ENCODE measurements around the gene KLHL26.
"Not testable (repeated sequence)": the region's sequence is repeated elsewhere in the genome, so short reads cannot be mapped to it uniquely, and the experiment has no call there.

Gene KLHL26, protein sequence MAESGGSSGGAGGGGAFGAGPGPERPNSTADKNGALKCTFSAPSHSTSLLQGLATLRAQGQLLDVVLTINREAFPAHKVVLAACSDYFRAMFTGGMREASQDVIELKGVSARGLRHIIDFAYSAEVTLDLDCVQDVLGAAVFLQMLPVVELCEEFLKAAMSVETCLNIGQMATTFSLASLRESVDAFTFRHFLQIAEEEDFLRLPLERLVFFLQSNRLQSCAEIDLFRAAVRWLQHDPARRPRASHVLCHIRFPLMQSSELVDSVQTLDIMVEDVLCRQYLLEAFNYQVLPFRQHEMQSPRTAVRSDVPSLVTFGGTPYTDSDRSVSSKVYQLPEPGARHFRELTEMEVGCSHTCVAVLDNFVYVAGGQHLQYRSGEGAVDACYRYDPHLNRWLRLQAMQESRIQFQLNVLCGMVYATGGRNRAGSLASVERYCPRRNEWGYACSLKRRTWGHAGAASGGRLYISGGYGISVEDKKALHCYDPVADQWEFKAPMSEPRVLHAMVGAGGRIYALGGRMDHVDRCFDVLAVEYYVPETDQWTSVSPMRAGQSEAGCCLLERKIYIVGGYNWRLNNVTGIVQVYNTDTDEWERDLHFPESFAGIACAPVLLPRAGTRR

DNA sequence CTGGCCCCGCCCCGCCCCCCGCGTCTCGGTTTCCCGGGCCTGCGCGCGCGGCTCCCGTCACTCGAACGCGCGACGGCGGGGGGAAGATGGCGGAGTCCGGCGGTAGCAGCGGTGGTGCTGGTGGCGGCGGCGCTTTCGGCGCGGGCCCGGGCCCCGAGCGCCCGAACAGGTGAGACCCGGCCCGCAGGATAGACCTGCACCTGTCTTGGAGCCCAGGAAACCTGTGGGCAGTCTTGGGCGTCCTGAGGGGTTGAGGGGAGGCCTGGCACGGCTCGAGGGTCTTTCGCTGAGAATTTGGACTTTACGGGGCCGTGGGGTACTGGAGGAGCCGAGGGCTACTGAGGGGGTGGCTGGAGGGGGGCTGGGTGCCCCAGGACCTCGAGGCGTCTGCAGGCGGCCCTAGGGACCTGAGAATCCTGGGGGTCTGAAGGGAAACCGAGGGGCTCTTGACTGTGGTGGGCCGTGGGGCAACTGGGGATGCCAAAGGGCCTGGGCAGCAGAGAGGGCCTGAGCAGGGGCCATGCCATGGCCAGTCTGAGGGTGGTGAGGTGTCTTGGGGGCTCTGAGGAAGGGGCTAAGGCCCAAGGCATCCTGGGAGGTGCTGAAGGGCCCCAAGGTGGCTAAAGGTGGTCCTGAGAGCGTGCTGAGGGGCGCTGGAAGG, at the start of gene KLHL26:
TSS of gene KLHL26 (plus strand) at position 60 of the 661 bp plus-strand sequence. CDS start at position 87, 27 bp downstream.
- DNase-seq (ENCODE audit: low read depth in 2 of 2): peak in 1 of 2 donors; percentile 8

DNA sequence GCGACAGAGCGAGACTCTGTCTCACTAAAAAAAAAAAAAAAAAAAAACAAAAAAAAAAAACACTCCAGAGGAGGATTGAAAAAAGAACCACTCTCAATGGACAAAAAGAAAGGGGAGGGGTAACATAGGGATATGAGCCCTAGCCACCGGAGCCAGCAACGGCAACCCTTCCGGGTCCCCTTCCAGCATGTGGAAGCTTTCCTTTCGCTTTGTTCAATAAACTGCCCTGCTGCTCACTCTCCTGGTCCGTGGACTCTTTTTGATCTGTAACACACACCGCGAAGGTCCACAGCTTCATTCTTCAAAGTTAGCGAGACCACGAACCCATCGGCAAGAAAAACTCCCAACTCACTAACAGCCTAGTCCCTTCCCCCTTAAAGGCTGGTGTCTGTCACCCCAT, 49.3 kb upstream of the KLHL26 start:
- DNase-seq (ENCODE audit: low read depth in 2 of 2): no peak

DNA sequence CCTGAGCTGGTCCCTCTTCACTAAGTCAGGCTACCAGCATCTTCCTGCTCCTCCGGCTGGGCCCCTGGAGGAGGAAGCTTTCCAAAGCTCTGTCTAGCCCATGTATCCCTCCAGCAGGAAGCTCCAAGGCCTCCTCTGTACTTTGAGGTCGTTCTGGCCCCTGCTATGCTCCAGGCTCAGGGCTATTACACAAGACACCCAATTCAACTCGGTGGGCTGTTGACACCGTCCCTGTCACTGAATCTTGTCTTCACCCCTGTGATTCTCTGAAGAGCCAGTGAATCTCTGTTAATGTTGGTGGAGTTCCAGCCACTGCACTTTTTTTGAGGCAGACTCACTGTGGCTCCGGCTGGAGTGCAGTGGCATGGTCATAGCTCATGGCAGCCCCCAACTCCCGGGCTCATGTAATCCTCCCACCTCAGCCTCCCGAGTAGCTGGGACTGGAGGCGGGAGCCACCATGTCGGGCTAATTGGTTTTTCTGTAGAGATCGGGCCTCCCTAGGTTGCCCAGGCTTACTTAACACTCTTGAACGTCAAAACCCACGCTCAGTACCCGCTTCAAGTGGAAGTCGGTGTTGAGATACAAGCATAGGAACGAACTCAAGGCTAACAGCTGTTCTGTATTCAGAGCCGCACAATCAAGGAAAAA, 48.7 kb upstream of the KLHL26 start:
- DNase-seq (ENCODE audit: low read depth in 2 of 2): no peak

DNA sequence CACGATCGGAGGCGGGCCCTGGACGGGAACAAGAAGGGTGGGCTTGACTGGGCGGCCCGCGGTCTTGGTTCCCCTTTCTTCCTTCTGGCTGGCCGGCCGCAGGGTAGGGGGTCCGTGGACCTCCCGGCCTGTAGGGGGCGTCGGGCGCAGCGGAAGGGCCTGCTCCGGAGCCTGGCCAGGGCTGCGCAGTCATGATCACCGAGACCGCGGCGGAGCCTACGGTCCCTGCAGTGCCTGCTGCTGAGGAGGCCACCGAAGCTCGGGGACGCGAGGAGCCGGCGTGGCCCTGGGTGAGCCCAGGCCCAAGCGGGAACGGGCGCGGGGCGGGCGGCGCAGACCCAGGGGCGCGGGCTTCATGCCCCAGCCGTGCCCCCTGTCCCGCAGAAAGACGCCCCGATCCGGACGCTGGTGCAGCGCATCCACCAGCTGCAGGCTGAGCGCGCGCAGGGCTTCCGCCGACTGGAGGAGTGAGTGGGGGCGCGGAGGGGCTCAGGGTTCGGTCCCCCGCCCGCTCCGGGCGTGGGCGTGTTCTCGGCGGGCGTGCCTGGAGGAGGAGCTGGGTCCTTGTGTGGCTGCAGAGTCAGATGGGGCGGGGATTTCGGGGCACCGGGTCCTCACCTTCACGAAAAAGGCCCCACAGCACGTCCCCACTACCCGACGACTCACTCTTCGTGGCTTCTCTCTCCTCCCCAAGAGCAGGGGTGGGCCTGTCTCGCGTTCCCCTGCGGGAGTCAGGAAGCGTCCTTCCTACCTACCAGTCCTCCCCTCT, 48.0 kb upstream of the KLHL26 start, which contains the start of gene REX1BD:
TSS of gene REX1BD (plus strand) at position 188 of the 769 bp plus-strand sequence. CDS start at position 192, 4 bp downstream.
- peak; percentile 74 to 78 for DNase-seq (ENCODE audit: low read depth in 2 of 2)

DNA sequence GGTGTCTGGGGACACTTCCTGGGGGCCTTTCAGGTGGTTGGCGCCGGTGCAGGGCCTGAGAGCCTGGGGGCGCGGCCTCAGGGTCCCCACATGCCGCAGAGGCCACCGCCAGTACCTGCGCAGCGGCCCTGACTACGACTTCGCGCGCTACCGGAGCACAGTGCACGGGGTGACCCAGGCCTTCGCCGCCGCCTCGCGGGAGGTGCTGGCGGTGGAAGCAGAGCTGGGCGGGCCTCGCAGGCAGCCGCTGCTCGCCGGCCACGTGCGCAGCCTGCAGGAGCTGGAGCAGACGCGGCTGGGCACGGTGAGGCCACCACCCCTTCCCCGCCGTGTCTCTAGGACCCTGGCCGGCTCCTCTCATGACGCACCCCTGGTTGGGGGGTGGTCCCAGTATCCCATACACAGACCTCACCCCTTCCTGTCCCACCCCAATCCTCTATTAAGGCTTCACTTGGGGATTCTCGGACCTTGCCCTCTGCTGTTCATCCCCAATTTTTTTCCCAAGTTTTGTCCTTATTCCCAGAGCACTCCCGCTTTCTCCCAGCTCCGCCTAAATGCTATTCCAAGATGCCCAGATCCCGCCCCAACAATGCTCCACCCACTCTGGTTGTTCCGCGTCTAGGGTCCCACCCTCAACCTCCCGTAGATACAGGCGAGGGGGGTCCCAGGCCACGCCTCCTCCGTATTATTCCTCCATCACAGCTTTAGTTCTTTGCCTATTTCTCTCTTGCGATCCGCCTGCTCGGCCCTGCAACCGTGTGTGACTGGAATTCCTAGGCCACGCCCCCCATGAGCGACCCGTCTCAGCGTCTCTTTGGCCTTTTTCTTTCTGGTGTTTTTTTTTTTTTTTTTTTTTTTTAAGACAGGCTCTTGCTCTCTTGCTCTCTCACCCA, 47.2 kb upstream of the KLHL26 start:
- peak; percentile 64 to 68 for DNase-seq (ENCODE audit: low read depth in 2 of 2)

DNA sequence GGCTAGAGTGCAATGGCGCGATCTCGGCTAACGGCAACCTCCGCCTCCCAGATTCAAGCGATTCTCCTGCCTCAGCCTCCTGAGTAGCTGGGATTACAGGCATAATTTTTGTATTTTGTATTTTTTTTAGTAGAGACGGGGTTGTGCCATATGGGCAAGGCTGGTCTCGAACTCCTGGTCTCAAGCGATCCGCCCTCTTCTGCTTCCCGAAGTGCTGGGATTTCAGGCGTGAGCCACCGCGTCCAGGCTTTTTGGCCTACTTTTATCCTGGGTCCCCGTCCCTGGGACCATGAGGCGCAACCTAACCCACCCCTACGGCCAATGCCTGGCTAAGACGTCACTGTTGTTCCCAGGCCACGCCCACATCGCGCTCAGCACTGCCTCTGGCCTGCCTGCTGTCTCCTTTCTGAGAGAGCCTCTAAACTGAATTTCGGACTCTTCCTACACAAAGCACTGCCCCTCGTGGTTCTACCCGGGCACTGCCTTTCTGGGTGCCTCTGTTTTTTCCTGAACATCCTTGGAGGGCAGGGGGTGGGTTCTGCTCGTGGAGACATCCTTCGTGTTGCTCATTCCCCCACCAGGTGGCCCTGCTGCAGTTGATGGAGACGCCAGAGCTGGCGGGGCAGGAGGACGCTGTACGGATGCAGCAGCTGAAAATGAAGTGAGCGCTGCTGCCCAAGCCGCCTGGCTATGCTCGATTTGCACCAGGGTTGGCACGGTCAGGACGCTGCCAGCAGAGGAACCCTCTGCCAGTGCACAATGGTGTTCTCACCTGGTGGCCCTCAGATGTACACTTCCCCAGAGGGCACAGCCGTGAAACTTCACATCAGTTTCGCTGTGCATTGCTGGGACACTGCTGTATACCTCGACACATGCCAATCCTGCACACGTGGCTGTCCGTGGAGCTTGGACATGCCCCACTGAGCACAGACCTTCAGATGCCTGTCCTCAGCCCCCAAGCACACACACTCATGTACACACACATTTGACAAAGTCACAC, 46.3 kb upstream of the KLHL26 start:
- no peak for DNase-seq (ENCODE audit: low read depth in 2 of 2)

DNA sequence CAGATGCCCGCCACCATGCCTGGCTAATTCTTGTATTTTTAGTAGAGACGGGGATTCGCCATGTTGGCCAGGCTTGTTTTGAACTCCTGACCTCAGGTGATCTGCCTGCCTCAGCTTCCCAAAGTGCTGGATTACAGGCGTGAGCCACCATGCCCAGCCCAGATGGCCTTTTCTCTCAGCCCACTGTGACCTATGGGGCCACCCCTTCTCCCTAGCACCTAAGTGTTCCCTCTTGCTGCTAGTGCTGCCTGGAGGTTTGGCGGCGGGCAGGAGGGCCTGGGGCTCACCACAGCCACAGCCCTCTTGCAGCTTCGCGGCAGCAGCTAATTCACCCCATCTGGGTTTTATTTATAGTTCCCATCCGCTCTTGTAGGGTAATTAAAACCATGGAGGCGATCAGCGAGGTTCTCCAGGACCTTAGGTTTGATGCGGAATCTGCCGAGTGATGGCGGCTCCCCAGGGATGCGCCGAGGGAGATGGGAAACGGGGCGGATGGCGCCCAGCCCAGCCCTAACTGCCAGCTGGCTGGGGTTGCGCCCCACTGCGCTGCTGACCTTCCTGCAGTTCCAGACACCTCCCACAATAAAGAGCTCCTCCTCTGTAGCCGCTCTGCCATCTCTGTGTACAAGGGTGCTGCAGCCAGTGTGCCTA, 45.0 kb upstream of the KLHL26 start:
- DNase-seq (ENCODE audit: low read depth in 2 of 2): no peak

DNA sequence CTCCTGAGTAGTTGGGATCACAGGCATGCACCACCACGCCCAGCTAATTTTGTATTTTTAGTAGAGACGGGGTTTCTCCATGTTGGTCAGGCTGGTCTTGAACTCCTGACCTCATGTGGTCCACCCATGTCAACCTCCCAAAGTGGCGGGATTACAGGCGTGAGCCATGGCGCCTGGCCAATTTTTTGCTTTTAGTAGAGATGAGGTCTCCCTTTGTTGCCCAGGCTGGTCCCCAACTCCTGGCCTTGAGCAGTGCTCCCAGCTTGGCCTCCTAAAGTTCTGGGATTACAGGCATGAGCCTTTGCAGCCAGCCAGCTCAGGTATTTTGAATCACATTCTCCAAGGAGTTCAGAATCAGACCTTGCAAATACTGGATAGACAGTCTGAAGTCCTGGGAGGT, 44.1 kb upstream of the KLHL26 start:
- not testable (repeated sequence) for DNase-seq (ENCODE audit: low read depth in 2 of 2)

DNA sequence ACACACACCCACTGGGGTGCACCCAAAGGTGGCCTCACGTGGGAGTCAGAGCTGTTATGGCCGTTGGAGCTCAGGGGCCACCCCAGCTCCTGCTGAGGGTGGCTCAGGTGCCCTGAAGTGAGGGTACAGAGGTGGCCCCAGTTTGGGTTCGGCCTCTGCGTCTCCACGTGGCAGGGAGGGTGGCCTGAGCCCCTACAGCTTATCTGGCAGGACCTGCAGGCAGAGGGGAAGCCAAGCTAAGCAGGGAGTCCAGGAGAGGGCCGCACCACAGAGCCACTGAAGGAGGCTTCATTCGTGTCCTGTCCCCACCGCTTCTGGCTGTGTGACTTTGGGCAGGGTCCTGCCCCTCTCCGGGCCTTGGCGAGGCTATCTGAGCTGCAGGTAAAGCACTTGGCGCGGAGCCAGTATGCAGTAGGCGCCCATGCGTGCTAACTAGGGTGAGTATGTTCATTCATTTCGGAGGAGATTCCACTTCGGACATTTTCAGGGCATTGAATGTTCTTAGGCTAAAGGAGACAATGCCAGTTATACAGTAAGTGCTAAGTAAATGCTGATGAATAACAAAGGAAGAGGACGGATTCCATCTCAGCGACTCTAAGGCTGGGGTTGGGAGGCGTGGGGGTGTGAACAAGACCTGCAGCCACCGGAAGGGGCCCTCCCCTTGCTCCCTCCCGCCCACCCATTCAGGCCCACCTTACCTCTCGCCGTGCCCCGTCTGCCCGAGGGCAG, 43.3 kb upstream of the KLHL26 start:
- no peak for DNase-seq (ENCODE audit: low read depth in 2 of 2)

DNA sequence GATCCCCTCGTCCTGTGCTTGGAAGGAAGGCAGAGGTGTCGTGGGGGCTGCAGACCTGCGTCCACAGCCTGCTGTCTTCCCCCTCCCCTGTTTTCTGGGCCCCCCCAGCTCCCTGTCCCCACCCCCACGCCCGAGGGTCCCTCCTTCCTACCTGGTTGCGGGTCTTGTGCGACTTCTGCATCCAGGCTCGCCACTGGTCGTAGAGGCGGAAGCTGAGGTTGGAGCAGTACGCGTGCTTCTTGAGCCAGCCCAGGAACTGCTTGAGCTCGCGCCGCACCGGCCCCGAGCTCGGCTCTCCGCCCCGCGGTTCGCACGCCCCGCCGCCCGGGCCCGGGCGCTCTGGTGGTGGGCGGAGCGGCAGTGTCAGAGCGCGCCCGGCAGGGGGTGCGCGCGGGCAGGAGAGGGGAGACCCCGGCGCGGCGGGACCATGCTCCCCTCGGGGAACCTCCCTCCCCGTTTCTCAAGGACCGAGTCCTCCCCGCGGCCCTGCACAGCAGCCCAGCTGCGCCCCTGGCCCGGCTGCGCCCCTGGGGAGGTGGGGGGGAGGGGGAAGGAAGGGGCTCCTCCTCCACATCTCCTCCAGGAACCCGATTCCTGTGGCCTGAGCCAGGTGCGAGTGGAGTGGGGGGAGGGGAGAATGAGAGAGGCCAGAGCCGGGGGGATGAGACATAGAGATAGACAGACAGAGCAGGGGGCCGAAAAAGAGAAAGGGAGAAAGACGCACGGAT, 42.6 kb upstream of the KLHL26 start:
- peak; percentile 34 to 75 for DNase-seq (ENCODE audit: low read depth in 2 of 2)

DNA sequence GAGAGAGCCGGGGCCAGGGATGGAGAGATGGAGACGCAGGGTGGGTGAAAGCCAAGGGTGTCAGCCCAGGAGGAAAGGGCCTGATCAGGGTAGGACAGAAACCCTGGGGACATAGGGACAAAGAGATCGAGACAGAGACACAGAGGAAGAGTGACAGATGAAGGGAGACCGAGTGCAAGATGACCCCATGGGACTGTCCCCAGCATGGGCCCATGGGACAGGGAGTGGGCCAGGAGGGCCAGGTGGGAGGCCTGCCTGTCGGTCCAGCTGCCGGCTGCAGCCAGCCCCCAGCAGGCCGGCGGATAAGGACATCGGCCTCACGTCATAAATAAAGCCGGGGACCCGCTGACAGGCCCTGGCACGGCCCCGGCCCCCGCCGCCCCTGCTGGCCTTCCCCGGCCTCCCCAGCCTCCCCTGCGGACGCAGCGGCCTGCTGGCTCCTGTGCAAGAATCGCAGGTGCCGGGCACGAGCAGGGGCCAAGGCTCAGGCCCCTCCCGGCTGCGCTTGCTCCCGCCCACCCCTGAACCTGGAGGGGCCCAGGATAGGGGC, 41.9 kb upstream of the KLHL26 start:
- DNase-seq (ENCODE audit: low read depth in 2 of 2): no peak

DNA sequence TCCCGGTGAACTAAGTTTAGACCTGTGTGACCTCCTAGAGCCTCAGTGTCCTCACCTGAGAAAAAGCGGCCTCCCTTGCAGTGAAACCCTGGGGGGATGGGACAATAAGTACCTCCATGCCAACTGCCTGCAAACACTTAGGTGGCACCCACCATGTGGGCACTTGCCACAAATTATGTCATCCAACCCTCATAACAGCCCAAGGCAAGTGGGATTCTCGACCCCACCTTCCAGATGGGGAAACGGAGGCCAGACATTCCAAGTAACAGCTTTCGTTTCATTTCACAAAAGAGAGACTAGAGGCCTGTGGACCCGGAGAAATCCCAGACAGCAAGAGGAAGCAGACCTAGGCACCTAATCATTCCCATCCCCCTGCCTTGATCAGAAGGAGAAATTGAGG, 41.4 kb upstream of the KLHL26 start:
- no peak for DNase-seq (ENCODE audit: low read depth in 2 of 2)

DNA sequence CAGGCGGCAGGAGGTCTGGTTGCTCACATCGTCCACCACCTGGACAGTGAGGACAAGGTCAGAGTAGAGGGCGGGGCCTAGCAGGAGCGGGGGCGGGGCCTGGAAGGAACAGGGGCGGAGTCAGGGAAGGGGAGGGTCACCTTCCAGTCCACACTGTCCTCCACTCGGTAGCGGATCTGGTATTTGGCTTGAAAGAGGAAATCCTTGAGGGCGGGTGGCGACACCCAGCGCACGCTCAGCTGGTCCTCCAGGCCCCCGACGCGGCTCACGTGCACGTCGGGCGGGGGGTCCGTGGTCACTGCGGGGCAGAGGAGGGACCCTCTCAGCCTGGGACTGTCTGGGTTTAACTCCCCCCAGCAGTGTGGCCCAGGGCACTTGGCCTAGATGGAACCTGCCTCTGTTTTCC, 40.1 kb upstream of the KLHL26 start:
- DNase-seq (ENCODE audit: low read depth in 2 of 2): no peak

DNA sequence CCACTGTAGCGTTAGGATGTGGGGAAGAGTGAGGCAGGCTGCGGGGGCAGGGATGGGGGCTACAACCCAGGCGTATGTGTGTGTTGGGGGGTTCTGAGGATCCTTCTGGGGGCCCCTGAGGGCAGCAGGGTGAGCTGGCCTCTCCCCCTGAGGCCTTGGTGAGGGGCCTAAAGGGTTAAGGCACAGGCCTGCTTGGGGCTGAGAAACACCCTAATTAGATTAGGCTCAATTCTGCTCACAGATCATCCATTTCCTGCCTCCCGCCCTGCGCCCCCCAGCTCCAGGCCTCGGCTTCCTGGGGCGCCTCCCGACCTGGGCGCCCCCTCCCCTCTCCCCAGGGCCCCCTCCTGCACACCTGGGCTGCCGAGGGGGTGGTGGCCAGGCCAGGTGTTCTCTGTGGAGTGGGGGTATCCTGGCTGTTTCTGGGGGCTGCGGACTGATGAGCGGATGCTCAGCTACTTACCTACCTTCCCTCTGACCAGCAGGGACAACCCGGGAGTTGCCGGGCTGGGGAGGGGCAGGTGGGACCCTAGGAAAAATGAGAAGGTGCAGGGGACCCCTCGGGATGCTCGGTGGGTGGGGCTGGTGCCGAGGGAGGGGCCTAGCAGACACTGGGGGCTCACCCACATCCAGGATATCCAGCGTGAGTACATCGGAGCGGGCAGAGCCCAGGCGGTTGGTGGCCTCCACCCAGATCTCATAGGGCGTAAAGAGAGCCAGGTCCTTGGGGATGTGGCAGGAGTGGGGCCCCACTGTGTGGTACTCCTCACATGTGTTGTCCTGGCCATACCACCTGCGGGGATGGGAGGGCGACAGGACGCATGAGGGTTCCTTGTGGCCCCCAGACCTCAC, 38.8 kb upstream of the KLHL26 start:
- DNase-seq (ENCODE audit: low read depth in 2 of 2): no peak

DNA sequence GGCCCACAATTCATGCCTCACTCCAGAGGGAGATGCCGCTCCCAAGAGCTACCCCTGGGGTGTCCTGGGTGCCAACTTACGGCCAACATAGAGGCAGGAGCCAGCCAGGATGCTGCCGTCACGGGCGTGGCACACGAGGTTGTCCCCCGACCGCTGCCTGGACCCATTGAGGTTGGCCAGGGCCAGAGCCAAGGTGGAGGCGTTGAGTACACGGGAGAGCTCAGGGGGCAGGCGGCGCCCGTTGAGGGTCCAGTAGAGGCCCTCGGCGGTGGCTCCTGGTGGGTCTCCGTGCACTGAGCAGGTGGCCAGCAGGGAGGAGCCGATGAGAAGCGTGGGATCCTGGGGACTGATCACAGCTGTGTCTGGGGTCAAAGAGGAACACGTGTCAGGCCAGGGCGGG, 37.3 kb upstream of the KLHL26 start:
- DNase-seq (ENCODE audit: low read depth in 2 of 2): no peak
